T47D (cell line): ENCODE results near the gene CREB1.
"Not testable (repeated sequence)": the region's sequence is repeated elsewhere in the genome, so short reads cannot be mapped to it uniquely, and the experiment has no call there.

Source experiments
- DNase-seq, 2 experiments: peaks; one replicate each; pipeline versions ENCODE4 v3.0.0 to v3.0.0-alpha.2; 2011 to 2012; ENCODE audit warnings: low read depth in 1 of 2, low spot score in 1 of 2
- JUND ChIP-seq: IDR thresholded peaks from 2 replicates; pipeline ENCODE4 v1.6.1; 2012; ENCODE audit warnings: low read depth
- in situ Hi-C: cut with HindIII; loops from 2 replicates; pipeline ENCODE4 v1.10.0; 2016; ENCODE audit warnings: low sequenced_read_pairs, low pct_unique_long_range_greater_than_20kb

The CREB1 gene

DNA sequence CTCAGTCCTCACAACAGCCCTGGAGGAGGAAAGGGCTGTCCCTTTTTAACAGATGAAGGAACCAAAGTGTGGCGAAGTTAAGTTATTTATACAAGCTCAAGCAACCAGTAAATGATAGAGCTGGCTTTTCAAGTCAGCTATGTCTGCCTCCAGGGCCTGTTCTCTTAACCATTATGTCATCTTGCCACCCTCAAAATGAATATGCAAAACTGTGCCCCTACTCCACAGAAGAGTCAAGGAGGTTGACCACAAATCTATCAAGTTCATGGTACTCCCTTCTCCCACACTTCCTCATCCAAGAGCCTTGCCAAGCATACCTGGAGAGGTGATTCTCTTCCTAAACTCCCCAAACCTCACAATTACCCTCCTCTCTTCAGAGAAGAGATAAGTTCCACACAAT is 37.3 kb upstream of the CREB1 start:
- no peak for TF ChIP-seq JUND
- in situ Hi-C loops = no loop called here
- DNase-seq = no peak

DNA sequence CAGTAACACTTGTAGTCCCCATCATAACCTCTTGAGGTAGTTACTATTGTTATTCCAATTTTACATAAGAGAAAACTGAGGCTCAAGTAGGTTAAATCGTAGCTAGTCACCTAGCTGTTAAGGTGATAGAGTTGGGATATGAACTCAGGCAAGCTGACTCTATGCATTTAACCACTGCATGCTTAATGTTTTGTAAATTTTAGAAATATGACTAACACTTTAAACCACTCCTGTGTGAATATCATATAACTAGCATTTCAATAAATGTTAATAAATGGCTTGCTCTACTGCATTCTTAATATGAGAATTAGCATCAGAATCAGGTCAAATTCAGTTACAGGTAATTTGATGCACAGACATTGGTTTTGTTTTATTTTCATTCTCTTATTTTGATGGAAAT is 35.6 kb upstream of the CREB1 start:
- no peak for DNase-seq
- in situ Hi-C loops = no loop called here
- TF ChIP-seq JUND = no peak

DNA sequence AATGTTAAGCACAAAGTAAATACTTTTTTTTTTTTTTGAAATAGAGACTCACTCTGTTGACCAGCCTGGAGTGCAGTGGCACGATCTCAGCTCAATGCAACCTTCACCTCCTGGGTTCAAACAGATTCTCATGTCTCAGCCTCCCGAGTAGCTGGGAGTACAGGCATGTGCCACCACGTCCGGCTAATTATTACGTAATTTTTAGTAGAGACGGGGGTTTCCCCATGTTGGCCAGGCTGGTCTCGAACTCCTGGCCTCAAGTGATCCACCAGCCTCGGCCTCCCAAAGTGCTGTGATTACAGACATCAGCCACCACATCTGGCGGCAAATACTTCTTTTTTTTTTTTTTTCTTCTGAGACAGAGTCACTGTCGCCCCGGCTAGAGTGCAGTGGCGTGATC is 32.8 kb upstream of the CREB1 start:
- in situ Hi-C loops, DNase-seq: not testable (repeated sequence)

DNA sequence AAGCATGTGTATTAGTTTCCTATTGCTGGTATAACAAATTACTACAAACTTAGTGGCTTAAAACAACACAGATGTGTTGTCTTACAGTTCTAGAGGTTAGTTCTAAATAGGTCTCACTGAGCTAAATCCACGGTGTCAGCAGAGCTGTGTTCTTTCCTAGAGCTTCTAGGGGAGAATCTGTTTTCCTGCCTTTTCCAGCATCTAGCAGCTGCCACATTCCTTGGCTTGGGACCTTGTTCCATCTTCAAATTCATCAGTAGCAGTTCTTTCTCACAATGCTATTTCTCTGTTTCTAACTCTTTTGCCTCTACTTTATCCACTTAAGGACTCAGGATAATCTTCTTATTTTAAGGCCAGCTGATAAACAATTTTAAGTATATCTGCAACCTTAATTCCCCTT is 32.2 kb upstream of the CREB1 start:
- in situ Hi-C loops = no loop called here
- DNase-seq = no peak
- no peak for TF ChIP-seq JUND

DNA sequence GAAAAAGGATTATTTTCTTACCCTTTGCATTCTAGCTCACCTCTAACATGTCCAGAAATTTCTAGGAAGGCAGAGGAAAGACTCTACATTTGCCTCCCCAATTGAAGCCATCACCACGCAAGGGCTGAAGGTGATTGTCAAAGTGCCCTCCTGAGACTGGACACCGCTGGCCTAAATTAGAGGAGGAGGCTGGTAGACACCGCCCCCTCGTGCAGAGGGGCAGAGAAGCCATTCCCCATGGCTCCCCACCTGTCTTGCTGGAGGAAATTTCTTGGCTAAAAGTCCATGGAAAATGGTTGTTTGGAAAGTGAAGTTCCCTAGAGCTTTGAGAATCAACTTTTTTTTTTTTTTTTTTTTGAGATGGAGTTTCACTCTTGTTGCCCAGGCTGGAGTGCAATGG is 31.3 kb upstream of the CREB1 start:
- no peak for DNase-seq
- in situ Hi-C loops = no loop called here
- TF ChIP-seq JUND = no peak

DNA sequence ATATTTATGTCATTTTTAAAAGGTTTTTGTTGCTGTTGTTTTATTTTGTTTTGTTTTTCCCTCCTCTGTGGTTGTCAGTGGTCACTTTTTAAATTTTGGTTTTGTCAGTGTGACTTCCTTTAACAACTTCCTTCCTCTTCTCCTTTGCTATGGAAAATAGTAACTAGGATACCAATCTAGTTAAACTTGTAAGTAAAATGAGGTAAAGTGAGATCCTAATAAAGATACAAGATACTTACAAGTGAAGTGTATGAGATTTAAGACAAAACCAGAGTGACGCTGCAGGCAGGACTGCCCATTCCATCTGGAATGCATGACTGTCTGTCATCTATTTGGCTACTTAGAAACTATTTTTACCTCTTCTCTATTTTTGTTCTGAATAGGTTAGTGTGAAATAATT is 30.6 kb upstream of the CREB1 start:
- no peak for TF ChIP-seq JUND
- no peak for DNase-seq
- in situ Hi-C loops = no loop called here

DNA sequence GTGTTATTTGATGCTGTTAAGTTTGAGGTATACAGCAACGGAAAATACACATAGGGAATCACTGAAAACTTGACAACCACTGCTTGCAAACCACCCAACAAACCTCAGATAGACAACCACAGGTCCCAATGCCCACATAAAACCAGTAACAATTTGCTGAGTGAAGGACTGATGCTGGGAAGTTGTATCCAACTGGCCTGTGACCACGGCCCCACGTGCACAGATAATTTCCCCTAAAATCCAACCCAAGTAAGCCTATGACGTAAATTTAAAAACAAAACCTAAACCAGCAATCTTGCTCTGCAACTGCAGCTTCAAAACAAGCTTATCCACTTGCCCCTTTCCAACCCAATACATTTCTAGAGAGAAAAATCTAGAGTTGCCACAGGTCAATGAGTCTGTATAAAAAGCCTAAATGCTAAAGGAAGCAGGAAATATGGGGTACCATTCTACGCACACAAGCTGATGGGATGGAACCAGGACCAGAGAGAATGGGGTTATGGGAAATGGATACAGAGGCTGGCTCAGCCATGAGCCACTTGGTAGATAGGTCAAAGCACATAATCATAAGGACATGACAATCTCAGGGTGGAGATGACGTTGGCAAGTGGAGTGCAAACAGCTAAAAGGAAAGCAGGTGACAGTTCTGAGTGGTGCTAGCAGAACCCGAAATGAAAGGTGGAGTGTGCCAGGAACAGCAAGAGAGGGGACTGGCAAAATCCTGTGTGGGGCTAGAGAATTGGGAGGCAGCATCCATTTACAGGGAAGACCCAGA is 27.8 kb upstream of the CREB1 start:
- TF ChIP-seq JUND = no peak
- in situ Hi-C loops = no loop called here
- no peak for DNase-seq

DNA sequence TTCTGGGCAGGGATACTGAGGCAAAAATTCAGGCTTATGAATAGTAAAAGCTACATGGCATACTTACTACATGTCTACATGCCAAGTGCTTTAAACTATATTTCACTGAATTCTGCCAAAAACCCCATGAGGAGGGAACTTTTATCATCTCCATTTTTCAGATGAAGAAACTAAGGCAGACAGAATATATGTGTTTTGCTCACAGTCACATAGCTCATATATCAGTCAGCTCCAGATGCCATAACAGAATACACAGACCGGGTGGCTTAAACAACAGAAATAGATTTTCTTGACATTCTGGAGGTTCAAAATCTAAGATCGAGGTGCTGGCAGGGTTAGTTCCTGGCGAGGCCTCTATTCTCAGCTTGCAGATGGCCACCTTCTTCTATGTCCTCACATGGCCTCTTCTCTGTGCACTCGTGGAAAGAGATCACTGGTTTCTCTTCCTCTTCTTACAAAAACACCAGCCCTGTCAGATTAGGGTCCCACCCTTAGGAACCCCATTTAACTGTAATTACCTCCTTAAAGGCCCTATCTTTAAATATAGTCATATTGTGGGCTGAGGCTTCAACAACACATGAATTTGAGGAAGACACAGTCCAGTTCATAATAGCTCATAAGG is 27.1 kb upstream of the CREB1 start:
- no peak for DNase-seq
- no peak for TF ChIP-seq JUND
- in situ Hi-C loops = no loop called here

DNA sequence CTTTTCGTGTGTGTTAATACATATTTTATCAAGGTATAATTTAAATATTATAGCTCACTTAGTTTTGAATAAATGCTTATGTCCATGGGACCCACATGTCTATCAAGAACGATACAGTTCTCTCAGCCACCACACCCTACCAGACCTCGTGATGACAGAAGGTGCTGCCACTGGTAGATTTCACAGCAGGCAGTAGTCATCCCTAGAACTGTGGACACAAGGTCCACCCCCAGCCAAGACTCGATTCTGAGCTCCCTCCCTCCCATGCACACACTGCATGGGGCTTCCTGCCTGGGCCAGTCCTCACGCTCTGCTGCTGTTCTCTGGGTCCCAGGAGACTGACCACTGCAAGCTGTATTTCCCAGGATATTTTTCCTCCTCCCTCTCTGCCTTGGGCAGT is 26.5 kb upstream of the CREB1 start:
- in situ Hi-C loops = no loop called here
- TF ChIP-seq JUND = no peak
- DNase-seq = no peak

DNA sequence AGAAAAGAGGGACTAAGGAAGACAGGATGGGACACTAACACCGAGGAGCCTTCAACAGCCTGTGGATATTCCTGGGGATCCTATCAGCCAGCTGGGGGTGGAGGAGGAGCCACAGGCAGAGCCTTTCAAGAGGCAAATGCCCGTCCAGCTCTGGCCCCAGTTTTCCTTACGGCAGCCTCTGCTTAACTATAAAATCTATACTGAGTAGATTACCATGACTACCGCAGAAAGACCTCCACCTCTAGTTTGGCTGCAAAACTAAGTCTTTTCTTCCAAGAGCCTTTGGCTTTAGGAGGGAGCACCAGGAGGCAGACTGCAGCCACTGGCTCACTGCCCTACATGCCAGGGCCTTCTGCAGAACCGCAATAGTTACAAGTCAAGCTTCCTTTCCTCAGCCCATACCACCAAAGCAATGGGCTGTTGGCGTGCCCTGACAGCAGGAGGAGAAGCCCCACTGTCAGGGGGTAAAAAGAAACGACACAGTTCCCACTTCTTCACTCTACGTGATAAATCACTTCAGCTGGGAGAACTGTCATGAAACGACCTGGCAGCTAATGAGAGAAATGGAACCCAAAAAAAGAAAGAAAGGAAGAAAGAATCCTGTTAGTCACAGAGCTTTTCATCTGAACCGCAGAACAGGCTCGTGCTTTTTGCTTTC is 25.1 kb upstream of the CREB1 start:
- DNase-seq = no peak
- in situ Hi-C loops = no loop called here

DNA sequence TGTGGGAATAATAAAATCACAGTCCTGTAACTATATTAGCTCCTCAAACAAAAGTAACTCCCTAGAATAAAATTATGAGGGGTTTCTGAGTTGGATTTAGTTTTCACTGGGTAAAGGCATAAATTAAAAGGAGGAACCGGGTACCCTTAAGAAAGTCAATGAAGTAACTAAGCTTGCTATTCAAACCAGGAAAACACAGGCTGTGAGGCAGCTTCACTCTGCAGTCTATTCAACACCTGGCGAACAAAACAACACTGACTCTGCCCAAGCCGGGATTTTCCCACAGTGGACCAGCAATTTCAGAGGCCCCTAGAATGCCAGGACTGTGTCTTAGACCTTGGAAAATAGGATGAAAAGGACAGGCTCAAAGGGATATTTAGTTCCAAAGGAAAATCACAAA is 24.6 kb upstream of the CREB1 start:
- in situ Hi-C loops = no loop called here
- DNase-seq = no peak
- no peak for TF ChIP-seq JUND

More for the DNA sequence above, 25.1 kb upstream of the CREB1 start:
- no peak for TF ChIP-seq JUND

DNA sequence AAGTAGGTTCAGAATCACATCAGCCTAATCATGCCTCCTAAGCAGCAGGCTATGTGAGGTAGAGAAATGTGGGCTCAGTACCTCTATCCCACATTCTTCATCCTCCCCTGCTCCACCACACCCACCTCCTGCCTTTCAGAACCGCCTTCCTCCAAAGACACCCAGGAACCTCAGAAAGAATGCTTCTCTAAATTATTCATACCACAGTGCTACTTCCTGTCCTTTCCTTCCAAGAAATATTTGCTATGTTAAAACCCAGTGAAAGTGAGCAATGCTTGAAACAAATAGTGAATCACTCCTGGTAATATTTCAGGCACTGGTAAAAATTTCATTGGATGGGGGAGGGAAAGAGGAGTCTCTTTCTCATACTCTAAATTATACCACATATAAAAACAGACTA is 24.0 kb upstream of the CREB1 start:
- no peak for DNase-seq
- no peak for TF ChIP-seq JUND
- in situ Hi-C loops = no loop called here

DNA sequence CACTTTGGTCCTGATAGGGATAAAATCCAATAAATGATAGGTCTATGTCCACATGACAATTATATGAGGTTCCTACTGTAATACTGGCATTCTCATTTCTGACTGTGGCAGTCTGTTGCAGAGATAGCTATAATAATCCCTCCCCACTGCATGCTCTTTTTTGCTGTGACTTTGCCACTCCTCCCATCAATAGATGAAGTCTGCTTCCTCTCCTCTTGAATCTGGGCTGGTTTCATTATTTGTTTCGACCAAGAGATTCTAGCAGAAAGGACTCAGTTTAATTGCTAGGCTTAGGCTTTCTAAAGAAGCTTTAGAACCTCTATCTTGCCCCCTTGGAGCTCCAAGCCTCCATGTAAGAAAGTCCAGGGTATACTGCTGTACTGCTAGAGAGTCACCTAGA is 23.3 kb upstream of the CREB1 start:
- in situ Hi-C loops = no loop called here
- no peak for TF ChIP-seq JUND
- no peak for DNase-seq
